ELR (cell line): ENCODE data around the gene C22orf15.
A peak's percentile ranks its signal among the peaks of the same experiment; 100 is the strongest.

Source experiments
- DNase-seq: peaks from one replicate; pipeline ENCODE4 v3.0.0-alpha.2; 2015; ENCODE audit warnings: low read depth

Gene C22orf15

GRCh38 chr22:23750714-23751440 is 11.9 kb upstream of the C22orf15 start, which contains the start of gene ZNF70:
TSS of gene ZNF70 (minus strand) at chr22:23751112. CDS start at chr22:23745140, 5,972 bp downstream.
- DNase-seq, result peak; percentile 85

- no peak for DNase-seq
These were observed 11.3 kb upstream of the C22orf15 start for GRCh38 chr22:23751441-23751996.

- DNase-seq, result no peak
These were observed 10.6 kb upstream of the C22orf15 start for GRCh38 chr22:23752090-23752691.

- DNase-seq, result no peak
These were observed 10.0 kb upstream of the C22orf15 start for GRCh38 chr22:23752750-23753149.

- no peak for DNase-seq
These were observed 9.4 kb upstream of the C22orf15 start for GRCh38 chr22:23753385-23753784.

- DNase-seq, result no peak
These were observed 8.4 kb upstream of the C22orf15 start, which contains the start of gene VPREB3 for GRCh38 chr22:23754220-23754919. TSS of gene VPREB3 (minus strand) at chr22:23754425. CDS start at chr22:23754363, 62 bp downstream.

- DNase-seq, result no peak
These were observed 7.7 kb upstream of the C22orf15 start for GRCh38 chr22:23754980-23755636.

GRCh38 chr22:23755711-23756110 is 7.1 kb upstream of the C22orf15 start:
- no peak for DNase-seq

- no peak for DNase-seq
These were observed 5.9 kb upstream of the C22orf15 start for GRCh38 chr22:23756891-23757290.

GRCh38 chr22:23759566-23759965 is 3.2 kb upstream of the C22orf15 start:
- DNase-seq, result no peak

- DNase-seq, result no peak
These were observed 2.7 kb upstream of the C22orf15 start for GRCh38 chr22:23760056-23760455.

GRCh38 chr22:23763579-23763945 is 772 bp downstream of the C22orf15 start:
- DNase-seq, result no peak

GRCh38 chr22:23763954-23764353 is 1.2 kb downstream of the C22orf15 start:
- no peak for DNase-seq

- no peak for DNase-seq
These were observed 2.4 kb downstream of the C22orf15 start for GRCh38 chr22:23764899-23765881.

- no peak for DNase-seq
These were observed 4.5 kb downstream of the C22orf15 start for GRCh38 chr22:23767303-23767672.

- DNase-seq, result peak; percentile 80
These were observed 5.1 kb downstream of the C22orf15 start, which contains the start of gene CHCHD10 for GRCh38 chr22:23767673-23768548. TSS of gene CHCHD10 (minus strand) at chr22:23767972. CDS start at chr22:23767874, 98 bp downstream.

GRCh38 chr22:23769321-23769965 is 6.7 kb downstream of the C22orf15 start:
- no peak for DNase-seq

GRCh38 chr22:23772315-23772648 is 9.5 kb downstream of the C22orf15 start:
- DNase-seq, result no peak
